ENCODE data around the gene SH3PXD2A.
A peak's percentile ranks its signal among the peaks of the same experiment; 100 is the strongest.

The SH3PXD2A gene

DNA sequence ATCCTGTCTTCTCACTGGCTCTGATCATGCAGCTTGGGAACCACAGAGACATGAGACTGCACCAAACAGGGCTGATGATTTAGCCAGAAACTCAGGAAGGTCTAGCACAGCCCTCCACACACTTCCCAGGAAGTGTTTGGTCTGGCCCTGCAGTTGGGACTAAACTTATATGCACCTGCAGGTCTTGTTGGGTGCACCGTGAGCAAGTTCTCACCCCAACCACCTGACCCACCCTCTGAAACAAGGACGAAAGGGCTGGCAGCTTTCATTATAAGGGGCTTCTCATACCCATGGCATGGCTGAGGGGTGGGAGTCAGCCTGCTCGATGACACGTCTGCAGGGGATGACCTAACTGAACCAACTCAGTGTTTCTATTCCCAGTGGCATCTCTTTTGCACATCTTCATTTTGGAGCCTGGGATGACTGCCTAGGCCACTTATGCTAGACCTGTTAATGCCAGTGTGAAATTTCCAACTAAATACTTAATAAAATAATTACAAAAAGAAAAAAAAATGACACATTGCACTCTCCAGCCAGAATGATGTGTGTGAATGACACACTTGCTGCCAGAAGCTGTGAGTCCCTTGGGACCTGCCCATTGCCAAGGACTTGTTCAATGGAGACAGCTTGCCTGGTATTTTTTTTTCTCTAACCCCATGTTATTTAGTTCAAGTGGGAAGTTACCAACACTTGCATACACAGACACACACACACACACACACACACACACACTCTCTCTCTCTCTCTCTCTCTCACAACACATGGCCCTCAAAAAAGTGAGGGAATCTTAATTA lies 259.2 kb downstream of the SH3PXD2A start:
- DNase-seq, result no peak

DNA sequence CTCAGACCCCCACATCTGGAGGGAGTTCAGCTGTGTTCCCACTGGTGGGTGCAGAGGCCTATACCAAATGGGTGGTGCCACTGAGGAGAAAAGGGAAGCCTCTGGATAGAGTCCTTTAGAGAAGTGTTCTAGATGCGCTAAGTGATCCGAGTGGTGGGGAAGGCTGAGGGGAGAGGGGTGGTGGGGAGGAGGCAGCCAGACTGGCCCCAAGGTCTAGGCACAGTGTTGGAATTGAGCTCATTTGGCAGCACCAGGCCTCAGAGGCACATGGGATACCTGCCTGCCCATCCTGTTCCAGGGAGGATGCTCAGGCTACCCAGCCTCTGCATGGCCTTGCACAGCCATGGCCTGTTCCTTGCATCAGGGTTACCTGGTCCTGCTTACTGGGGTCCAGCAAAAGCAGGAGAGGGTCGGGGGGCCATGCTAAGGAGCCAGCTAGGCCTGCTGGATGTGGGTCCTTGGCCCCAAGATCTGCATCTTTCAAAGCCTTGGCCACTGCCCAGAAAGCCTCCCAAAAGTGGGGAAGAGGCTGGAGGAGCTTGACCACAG lies 262.3 kb downstream of the SH3PXD2A start:
- no peak for DNase-seq

DNA sequence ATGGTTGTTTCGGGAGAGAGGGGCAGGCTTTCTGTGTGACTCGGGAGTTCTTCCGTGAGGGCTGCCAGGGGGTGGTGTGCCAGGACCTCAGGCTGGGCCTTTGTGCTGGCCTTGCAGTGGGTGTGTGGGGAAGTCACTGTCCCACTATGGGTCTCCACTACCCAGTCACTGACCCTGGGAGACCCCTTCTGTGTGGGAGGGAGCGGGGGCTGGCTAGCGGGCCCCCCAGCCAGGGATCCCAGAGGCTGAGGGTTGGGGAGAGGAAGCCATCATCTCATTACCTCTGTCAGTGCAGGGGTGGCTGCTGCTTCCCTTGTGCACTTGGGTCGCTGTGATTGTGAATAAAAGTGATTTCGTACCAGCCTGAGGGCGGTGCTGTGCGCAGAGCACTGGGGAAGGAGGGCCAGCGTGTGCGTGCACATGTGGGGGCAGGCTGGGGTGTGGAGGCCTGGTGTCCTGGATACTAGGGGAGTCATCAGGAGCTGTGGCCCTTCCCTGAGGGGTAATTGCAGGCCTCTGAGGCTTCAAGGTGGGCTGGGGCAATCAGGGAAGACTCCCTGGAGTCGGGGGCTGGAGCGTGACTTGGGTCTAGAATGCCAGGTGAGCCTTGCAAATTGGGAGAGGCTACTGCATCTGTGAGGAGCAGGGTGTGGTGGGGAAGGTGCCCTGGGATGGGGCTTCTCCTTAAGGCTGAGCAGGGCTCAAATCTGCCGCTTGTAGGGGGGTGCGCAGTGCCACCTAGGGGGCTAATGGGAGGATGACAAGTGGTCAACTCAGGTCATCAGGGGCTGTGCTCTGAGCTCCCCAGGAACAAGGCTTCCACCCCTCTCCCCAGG lies 263.0 kb downstream of the SH3PXD2A start:
- DNase-seq, result peak; percentile 28

DNA sequence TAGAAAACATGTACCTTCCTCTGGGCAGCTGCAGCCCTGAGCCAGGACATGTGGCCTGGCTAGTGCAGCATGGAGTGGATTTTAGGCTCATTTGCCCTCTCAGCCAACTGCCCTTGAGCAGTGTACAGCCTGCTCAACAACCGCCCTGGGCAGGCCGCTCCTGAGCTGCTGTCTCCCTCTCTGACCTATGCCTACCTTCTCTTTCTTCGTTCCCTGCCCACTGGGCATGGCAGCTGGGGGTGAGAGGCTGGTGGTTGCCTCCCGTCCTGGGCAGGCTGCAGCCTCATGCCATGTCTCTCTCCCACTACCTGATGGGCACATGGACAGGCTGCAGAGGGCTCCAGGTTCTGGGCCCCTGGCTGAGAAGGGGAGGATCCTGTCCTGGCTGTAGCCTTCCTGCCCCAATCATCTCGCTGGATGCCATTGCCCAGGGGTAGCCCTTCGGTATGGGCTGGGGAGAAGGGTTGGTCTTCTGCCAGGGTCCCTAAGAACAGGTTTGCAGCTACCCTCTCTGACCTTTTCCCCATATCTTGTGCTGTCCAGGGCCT lies 264.6 kb downstream of the SH3PXD2A start:
- no peak for DNase-seq

GRCh38 chr10:103590060-103590459 lies 265.3 kb downstream of the SH3PXD2A start:
- no peak for DNase-seq

DNA sequence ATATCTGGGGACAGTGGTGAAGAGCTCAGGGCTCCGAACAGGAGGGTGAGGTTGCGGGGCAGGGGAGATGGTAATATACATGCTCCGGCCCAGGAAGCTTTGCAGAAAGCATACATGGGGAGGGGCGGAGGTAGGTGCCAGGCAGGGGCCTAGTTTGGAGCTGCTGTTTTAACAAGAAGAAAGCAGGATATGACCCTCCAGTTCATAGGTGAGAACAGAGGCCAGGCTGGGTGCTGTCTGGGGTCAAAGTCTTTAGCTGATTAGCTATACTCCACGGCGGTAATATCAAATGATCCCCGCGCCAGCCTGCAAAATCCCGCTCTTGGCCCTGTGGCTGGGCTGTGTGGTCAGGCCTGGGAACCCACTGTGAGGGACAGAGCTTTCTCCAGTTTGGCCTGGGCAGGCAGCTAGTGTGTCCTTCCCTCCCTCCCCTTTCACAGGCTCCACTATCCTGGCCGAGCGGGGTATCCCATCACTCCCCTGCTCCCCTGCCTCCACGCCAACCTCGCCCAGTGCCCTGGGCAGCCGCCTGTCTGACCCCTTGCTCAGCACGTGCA lies 266.2 kb downstream of the SH3PXD2A start:
- no peak for DNase-seq

DNA sequence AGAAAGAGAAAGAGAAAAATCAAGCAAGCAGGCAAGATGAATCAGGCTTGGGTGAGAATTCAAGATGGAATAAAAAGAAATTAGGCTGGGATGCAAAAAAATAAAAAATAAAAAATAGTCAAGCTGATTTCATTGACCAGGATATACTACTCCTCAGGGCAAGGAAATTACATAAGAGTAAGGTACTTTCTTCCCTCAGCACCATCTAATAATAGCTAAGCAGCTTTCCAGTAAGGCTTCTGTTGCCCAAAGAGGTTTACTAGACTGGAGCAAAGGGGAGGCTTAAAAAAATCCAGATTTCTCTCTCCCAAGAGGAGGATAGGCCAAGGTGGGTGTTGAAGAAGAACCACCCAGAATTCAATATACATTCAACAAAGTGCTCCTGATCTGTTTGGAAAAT lies 268.3 kb downstream of the SH3PXD2A start:
- no peak for DNase-seq

- no peak for DNase-seq
Measured at GRCh38 chr10:103585011-103585405, 270.4 kb downstream of the SH3PXD2A start.

DNA sequence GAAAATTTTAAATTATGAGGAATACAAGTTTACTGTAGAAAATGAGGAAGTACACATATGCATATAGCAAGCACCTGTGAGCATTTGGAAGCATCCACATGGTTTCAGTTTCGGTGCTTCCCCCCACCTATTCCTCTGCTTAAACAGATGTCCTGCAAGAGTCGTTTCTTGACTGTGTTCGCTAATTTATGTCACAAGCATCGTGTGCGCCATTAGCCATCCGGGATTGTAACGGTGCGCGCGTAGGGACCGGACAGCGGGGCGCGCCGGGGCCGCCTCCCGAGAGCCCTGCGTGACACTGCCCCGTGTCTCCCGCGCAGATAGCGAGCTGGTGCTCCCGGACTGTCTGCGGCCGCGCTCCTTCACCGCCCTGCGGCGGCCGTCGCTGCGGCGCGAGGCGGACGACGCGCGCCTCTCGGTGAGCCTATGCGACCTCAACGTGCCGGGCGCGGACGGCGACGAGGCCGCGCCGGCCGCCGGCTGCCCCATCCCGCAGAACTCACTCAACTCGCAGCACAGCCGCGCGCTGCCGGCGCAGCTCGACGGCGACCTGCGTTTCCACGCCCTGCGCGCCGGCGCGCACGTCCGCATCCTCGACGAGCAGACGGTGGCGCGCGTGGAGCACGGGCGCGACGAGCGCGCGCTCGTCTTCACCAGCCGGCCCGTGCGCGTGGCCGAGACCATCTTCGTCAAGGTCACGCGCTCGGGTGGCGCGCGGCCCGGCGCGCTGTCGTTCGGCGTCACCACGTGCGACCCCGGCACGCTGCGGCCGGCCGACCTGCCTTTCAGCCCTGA lies 271.0 kb downstream of the SH3PXD2A start:
- DNase-seq, result peak; percentile 84

DNA sequence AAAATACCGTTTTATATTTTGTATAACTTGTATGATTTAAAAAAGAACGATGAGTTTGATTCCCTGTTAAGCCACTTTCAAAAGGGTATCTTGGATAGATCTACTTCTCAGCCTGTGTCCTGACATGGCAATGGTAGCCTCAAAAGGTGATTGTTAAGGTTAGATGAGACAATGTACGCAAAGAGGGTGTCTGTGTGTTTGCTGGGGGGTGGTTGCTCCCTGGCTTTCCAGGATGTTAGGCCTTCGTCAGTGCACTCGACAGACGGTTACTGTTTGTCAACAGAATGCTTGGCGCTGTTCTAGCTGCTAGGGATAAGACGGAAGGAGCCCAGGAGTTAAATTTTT lies 271.5 kb downstream of the SH3PXD2A start:
- peak; percentile 10 for DNase-seq

- DNase-seq, result no peak
Measured at GRCh38 chr10:103582331-103583123, 272.8 kb downstream of the SH3PXD2A start.

- DNase-seq, result no peak
Measured at GRCh38 chr10:103581499-103581898, 273.9 kb downstream of the SH3PXD2A start.

DNA sequence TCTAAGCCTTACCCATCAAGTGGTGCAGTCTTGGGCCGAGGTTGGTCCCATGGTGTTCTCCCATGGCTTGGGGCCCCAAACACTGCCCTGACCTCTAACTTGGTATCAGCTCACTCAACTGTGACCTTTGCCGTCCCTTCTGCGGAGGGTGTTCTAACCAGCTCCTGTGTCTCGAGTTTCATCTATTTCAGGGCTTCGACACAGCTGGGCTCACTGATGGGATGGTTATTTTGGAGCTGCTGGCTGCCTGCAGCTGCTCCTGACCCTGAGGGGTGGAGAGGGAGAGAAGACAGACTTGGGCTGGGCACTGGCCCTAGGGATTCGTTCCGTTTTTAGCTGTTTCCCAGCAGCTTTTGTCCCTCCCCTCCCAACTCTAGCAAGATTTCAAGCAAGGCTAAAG lies 274.9 kb downstream of the SH3PXD2A start:
- no peak for DNase-seq

DNA sequence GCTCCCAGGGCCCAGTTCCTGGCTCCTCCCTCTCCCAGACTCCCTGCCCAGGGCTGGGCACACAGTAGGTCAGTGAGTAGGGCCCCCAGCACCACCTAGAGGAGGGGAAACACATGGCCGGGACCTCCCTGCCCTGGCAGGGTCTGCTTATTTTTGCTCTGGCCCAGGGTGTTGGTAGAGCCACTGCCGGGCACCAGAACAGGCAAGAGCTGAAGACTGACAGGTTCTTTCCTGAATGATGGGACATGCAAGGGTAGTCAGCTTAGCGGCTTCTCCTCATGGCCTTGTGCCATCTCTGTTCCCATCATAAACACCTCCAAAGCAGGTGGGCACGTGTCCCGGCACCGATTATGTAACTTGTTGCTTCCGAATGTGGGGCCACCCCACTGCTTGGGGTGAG lies 275.4 kb downstream of the SH3PXD2A start:
- DNase-seq, result no peak

DNA sequence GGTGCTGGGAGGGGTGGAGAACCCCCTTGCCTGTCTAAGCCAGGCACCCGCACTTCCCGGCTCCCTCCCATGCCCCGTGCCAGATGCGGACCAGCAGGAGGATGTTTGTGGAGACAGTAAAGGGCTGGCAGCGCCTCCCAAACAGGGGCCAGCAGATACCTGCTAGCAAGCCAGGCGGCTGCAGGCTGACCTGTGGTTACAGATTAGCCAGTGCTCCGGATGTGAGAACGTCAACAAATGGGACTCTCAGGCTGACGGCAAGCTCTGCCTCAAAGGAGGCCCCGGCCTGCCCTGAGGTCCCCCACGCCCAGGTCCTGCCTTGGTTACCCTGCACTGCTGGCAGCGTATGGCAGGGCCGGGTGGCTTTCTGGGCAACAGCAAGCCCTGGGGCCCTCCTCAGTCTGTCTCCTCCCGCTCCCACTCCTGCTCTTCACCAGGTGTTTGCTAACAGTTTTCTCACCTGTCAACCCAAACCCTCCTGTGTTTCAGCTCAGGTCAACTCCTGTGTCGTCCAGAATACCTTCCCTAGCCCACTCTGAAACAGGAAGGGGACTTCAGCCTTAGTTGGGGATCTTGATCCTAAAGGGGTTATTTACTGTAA lies 276.5 kb downstream of the SH3PXD2A start:
- no peak for DNase-seq

- no peak for DNase-seq
Measured at GRCh38 chr10:103576862-103577261, 278.5 kb downstream of the SH3PXD2A start.

DNA sequence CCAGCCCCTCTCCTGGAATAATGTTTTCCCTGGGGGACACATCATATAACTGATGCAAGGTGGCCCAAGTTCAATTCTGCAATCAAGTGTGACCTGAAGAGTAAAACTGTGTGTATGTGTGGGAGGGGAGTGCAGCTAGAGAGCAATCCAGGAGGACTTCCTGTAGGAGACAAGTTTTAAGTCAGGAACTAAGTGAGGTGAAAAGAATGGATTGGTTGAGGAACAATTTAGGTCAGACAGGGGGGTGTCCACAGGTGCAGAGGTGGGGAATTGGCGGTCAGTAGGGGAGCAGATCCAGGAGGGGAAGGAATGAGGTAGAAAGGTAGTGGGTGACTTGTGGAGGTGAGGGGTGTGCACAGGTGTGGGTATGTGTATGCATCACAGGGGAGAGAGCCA lies 279.3 kb downstream of the SH3PXD2A start:
- no peak for DNase-seq

DNA sequence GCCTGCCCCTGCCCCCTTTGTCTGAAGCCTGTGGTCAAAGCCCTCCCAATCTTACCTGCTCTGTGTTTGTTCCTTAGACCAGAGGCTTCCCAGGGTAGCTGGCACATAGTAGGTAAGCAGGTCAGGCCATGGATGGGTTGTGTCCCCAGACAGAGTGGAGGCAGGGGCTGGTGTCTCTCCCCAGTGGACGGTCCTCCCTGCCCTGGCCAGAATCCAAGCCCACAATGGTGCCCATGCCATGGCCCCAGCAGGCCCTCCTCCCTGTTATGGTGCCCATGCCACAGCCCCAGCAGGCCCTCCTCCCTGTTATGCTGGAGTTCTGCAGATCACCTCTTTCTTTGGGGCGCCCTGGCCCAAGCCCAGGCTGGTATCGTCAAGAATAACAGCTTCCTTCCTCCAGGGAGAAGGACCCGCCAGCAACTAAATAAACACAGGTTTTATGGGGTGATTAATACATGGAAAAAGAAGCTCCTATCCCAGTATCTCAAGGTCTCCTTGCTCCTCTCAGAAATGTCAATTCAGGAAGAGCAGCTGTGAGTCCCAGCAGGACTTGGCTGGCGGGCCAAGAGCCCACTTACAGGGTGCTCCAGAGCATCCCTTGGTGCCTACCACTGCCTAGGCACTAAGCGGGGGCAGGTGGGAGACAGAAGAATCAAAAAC lies 279.8 kb downstream of the SH3PXD2A start:
- DNase-seq, result no peak

- DNase-seq, result no peak
Measured at GRCh38 chr10:103574097-103575061, 281.0 kb downstream of the SH3PXD2A start.

DNA sequence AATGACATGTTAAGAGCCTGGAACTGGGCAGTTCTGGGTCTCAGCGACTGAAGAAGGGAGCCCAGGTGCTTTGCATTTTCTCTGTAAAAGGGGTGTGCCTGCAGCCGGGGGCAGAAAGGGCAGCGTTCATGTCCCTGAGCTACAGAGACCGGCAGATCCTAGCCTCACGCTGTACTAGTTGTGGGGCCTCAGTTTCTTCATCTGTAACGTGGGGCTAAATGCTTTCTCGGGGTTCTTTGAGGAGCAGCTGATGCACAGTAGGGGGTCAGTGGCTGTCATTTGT lies 282.2 kb downstream of the SH3PXD2A start:
- DNase-seq, result no peak

All from CD4-positive, alpha-beta T cell treated with Interleukin-4 for 4 hours (primary cell).